ENCODE data around the gene GPC3.

DNA sequence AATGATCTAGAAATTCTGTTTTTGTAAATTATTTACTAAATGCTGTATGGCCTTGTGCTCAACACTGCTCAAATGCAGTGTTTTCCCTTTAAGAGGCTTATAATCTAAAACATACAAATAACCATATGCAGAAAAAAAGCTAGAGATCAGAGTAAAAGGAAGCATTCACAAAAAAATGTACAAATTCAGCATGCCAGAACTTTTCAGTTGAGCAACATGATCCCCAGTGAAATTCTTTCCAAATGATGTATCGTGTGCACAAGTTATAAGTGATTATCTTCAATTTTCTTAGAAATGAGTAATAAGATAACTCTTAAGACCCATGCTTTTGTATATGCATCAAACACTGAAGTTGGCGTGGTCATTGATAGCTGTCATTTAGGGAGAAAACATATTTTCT, 5.0 kb downstream of the GPC3 start:
- TF ChIP-seq, protein P1, sequence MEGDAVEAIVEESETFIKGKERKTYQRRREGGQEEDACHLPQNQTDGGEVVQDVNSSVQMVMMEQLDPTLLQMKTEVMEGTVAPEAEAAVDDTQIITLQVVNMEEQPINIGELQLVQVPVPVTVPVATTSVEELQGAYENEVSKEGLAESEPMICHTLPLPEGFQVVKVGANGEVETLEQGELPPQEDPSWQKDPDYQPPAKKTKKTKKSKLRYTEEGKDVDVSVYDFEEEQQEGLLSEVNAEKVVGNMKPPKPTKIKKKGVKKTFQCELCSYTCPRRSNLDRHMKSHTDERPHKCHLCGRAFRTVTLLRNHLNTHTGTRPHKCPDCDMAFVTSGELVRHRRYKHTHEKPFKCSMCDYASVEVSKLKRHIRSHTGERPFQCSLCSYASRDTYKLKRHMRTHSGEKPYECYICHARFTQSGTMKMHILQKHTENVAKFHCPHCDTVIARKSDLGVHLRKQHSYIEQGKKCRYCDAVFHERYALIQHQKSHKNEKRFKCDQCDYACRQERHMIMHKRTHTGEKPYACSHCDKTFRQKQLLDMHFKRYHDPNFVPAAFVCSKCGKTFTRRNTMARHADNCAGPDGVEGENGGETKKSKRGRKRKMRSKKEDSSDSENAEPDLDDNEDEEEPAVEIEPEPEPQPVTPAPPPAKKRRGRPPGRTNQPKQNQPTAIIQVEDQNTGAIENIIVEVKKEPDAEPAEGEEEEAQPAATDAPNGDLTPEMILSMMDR (conservative IDR thresholded peaks at IDR 0.05) = no peak
- TF ChIP-seq EZH2 (IDR thresholded peaks at IDR 0.05; ENCODE audit: low read depth) = no peak
